Natural killer cell (primary cell): ENCODE measurements around the gene RAPGEF1. TPM values are rescaled to one million over a fixed set of nuclear protein-coding genes. Genes with fewer than 3 reads are reported as not detected.

ENCODE experiments used
- ATAC-seq, 3 donors: fragments of 150-1000 bp in 2 of 3; fragments of 200-7000 bp in 1 of 3; cut with Tn5 transposase; 1 replicate in 1 of 3; 2 replicates in 2 of 3; pipeline ENCODE4 v1.10.0; 2021; ENCODE audit warnings: mild to moderate bottlenecking in 2 of 3, moderate library complexity in 2 of 3
- DNase-seq, 2 donors: peaks; one replicate each; pipeline versions ENCODE4 v3.0.0 to v3.0.0-alpha.2; 2013 to 2021; ENCODE audit warnings: mixed read lengths in 1 of 2
- H3K27ac ChIP-seq: one replicate; pipeline ENCODE4 v1.5.1; 2013; ENCODE audit warnings: mild to moderate bottlenecking, low read length
- H3K27me3 ChIP-seq: one replicate; pipeline ENCODE4 v1.6.1; 2013; ENCODE audit warnings: low read length; ENCODE audit not compliant: control insufficient read depth, insufficient read depth
- H3K36me3 ChIP-seq: one replicate; pipeline ENCODE4 v1.6.1; 2013; ENCODE audit warnings: low read length; ENCODE audit not compliant: control insufficient read depth, insufficient read depth
- H3K4me1 ChIP-seq: one replicate; pipeline ENCODE4 v1.6.1; 2013; ENCODE audit warnings: low read length; ENCODE audit not compliant: control insufficient read depth, insufficient read depth
- H3K4me3 ChIP-seq: one replicate; pipeline ENCODE4 v1.5.1; 2013; ENCODE audit warnings: low read length
- H3K9me3 ChIP-seq: one replicate; pipeline ENCODE4 v1.6.1; 2013; ENCODE audit warnings: low read length; ENCODE audit not compliant: control insufficient read depth, insufficient read depth
- H3K27ac Mint-ChIP-seq, 2 donors: one replicate each; pipeline ENCODE4 v1.8.0; 2022; ENCODE audit warnings: mild to moderate bottlenecking in 2 of 2, mixed read lengths in 2 of 2, moderate library complexity in 1 of 2
- H3K27me3 Mint-ChIP-seq, 2 donors: one replicate each; pipeline ENCODE4 v1.8.0; 2022; ENCODE audit warnings: low read depth in 2 of 2, mixed read lengths in 2 of 2
- H3K36me3 Mint-ChIP-seq: one replicate; pipeline ENCODE4 v1.8.0; 2022; ENCODE audit warnings: mixed read lengths
- H3K4me1 Mint-ChIP-seq, 2 donors: one replicate each; pipeline ENCODE4 v1.8.0; 2022; ENCODE audit warnings: mixed read lengths in 2 of 2
- H3K4me3 Mint-ChIP-seq: one replicate; pipeline ENCODE4 v1.8.0; 2022; ENCODE audit warnings: mild to moderate bottlenecking, moderate library complexity, mixed read lengths
- H3K9me3 Mint-ChIP-seq, 2 donors: one replicate each; pipeline ENCODE4 v1.8.0; 2022; ENCODE audit warnings: mixed read lengths in 2 of 2
- CTCF ChIP-seq: fragments of 200-600 bp; IDR thresholded peaks from one replicate; pipeline ENCODE4 v1.8.0; 2022; ENCODE audit warnings: antibody characterized with exemption
- WGBS: methylation state at CpG from one replicate; pipeline ENCODE4 v1.1.7; 2013; ENCODE audit warnings: missing lambda C conversion rate; ENCODE audit not compliant: insufficient coverage; 5-methylcytosine and 5-hydroxymethylcytosine counted together
- intact Hi-C: fragments of 100-400 bp; cut with micrococcal nuclease; formaldehyde crosslinking; loops from one replicate; pipeline ENCODE4 v1.14.2; 2022
- total RNA-seq, 4 donors: library from RNA; stranded (reverse); fragments of 120-200 nt in 1 of 4; gene quantifications; one replicate each; pipeline versions ENCODE4 v1.2.3 to v1.2.4, GENCODE V29; 2013 to 2022

RAPGEF1 gene
- total RNA-seq, 3 donors from 2014 or later (not counting 1 experiment from before 2014, with no cell fraction given): 210 to 224 (median 222) TPM

- H3K4me3 ChIP-seq: no peak overlapping the region
- H3K36me3 ChIP-seq: peaks cover 48% of the 10 kb centered on the region
- ATAC-seq: peak; percentile 92 to 96 (median 94)
- peak; percentile 90 for TF ChIP-seq CTCF
- H3K9me3 ChIP-seq: no peaks in the 10 kb centered on the region
- WGBS: 56% methylated on average over 20 of the region's 21 CpGs
- Mint-ChIP-seq H3K27me3 (no peaks in the 10 kb centered on the region), H3K9me3 (no peaks in the 10 kb centered on the region), H3K36me3 (no peaks in the 10 kb centered on the region), H3K27ac (peak overlapping the region; percentile 81 to 89), H3K4me3 (peak overlapping the region; percentile 63), H3K4me1 (peaks cover 33 to 41% of the 10 kb centered on the region in 2 donors)
- H3K4me1 ChIP-seq: peaks cover 23% of the 10 kb centered on the region
- intact Hi-C loops: loop anchor here (1.0 to 10.0 kb wide), 4 partner anchors 66 to 654 kb away; no protein-coding TSS in a partner anchor
- peak; percentile 79 to 88 for DNase-seq
- H3K27ac ChIP-seq: peak overlapping the region; percentile 21
- no peaks in the 10 kb centered on the region for H3K27me3 ChIP-seq
Measured at GRCh38 chr9:131590907-131591844, 148.7 kb downstream of the RAPGEF1 start.

GRCh38 chr9:131590449-131590848, 149.4 kb downstream of the RAPGEF1 start:
- Histone ChIP-seq H3K36me3 (peaks cover 41% of the 10 kb centered on the region), H3K4me1 (peaks cover 30% of the 10 kb centered on the region), H3K9me3 (no peaks in the 10 kb centered on the region), H3K27ac (peak overlapping the region; percentile 21), H3K4me3 (no peak overlapping the region), H3K27me3 (no peaks in the 10 kb centered on the region)
- DNase-seq (peak; percentile 36 to 39), ATAC-seq (peak; percentile 28 to 42 (median 37))
- no peaks in the 10 kb centered on the region for H3K9me3 Mint-ChIP-seq
- WGBS: 13% methylated on average over 13 of the region's 13 CpGs
- H3K36me3 Mint-ChIP-seq: no peaks in the 10 kb centered on the region
- TF ChIP-seq CTCF: no peak
- no peaks in the 10 kb centered on the region for H3K27me3 Mint-ChIP-seq
- peak overlapping the region; percentile 63 for H3K4me3 Mint-ChIP-seq
- intact Hi-C loops: loop anchor here (2.0 to 10.0 kb wide), 3 partner anchors 66 to 654 kb away; no protein-coding TSS in a partner anchor
- H3K27ac Mint-ChIP-seq: peak overlapping the region; percentile 81 to 89
- peaks cover 40 to 49% of the 10 kb centered on the region in 2 donors for H3K4me1 Mint-ChIP-seq

- WGBS: 85% methylated on average over 14 of the region's 14 CpGs
- H3K9me3 ChIP-seq: no peaks in the 10 kb centered on the region
- ATAC-seq: no peak
- Mint-ChIP-seq H3K4me1 (peaks cover 45 to 53% of the 10 kb centered on the region in 2 donors), H3K27me3 (no peaks in the 10 kb centered on the region), H3K4me3 (no peak overlapping the region), H3K9me3 (no peaks in the 10 kb centered on the region), H3K27ac (peak overlapping the region; percentile 81 to 89), H3K36me3 (no peaks in the 10 kb centered on the region)
- no peaks in the 10 kb centered on the region for H3K27me3 ChIP-seq
- no peak overlapping the region for H3K27ac ChIP-seq
- H3K4me1 ChIP-seq: peaks cover 34% of the 10 kb centered on the region
- H3K4me3 ChIP-seq: no peak overlapping the region
- intact Hi-C loops: loop anchor here (2.0 to 10.0 kb wide), 3 partner anchors 67 to 655 kb away; no protein-coding TSS in a partner anchor
- DNase-seq: peak in 1 of 2 donors; percentile 4
- peaks cover 37% of the 10 kb centered on the region for H3K36me3 ChIP-seq
- no peak for TF ChIP-seq CTCF
Measured at GRCh38 chr9:131589993-131590392, 149.9 kb downstream of the RAPGEF1 start.
